Heart right ventricle (tissue), 16 donors: ENCODE data around the gene WNT5B. TPM values are rescaled to one million over a fixed set of nuclear protein-coding genes. Genes with fewer than 3 reads are reported as not detected.
"Not testable (repeated sequence)": the region's sequence is repeated elsewhere in the genome, so short reads cannot be mapped to it uniquely, and the experiment has no call there.

ENCODE experiments used
- ATAC-seq, 8 donors: fragments of 200-7000 bp; cut with Tn5 transposase; one replicate each; pipeline ENCODE4 v1.9.1; 2020; ENCODE audit warnings: mild to moderate bottlenecking in 8 of 8, moderate library complexity in 8 of 8, moderate number of reproducible peaks in 1 of 8
- DNase-seq, 2 donors: peaks; one replicate each; pipeline ENCODE4 v3.0.0-alpha.2; 2020
- H3K27ac ChIP-seq, 10 donors: fragments of 200-600 bp; sonication (generic) in 2 of 10; one replicate each; pipeline versions ENCODE4 v1.5.0 to v1.8.0; 2020 to 2022; ENCODE audit warnings: mild to moderate bottlenecking in 3 of 10
- H3K27me3 ChIP-seq, 7 donors: fragments of 200-600 bp; one replicate each; pipeline ENCODE4 v1.8.0; 2021 to 2022; ENCODE audit warnings: mild to moderate bottlenecking in 2 of 7
- H3K36me3 ChIP-seq, 9 donors: fragments of 200-600 bp; sonication (generic) in 1 of 9; one replicate each; pipeline versions ENCODE4 v1.5.0 to v1.8.0; 2020 to 2022; ENCODE audit warnings: mild to moderate bottlenecking in 2 of 9
- H3K4me1 ChIP-seq, 9 donors: fragments of 200-600 bp; sonication (generic) in 1 of 9; one replicate each; pipeline versions ENCODE4 v1.5.0 to v1.8.0; 2020 to 2022; ENCODE audit warnings: mild to moderate bottlenecking in 4 of 9
- H3K4me3 ChIP-seq, 10 donors: fragments of 200-600 bp; sonication (generic) in 2 of 10; one replicate each; pipeline versions ENCODE4 v1.5.0 to v1.8.0; 2020 to 2022; ENCODE audit warnings: mild to moderate bottlenecking in 7 of 10, moderate library complexity in 2 of 10
- H3K9me3 ChIP-seq, 11 donors: fragments of 200-600 bp in 10 of 11; sonication (generic) in 2 of 11; one replicate each; pipeline versions ENCODE4 v1.5.0 to v1.8.0; 2013 to 2022; ENCODE audit warnings: mild to moderate bottlenecking in 2 of 11, control low read depth in 1 of 11, moderate library complexity in 1 of 11
- CTCF ChIP-seq, 9 donors: fragments of 200-600 bp; sonication (generic) in 2 of 9; IDR thresholded peaks; one replicate each; pipeline versions ENCODE4 v1.5.0 to v1.8.0; 2021 to 2022; ENCODE audit warnings: antibody characterized with exemption in 9 of 9, mild to moderate bottlenecking in 5 of 9, moderate library complexity in 1 of 9
- WGBS, 2 donors: extraction: QIAGEN DNeasy Blood & Tissue Kit; methylation state at CpG; one replicate each; pipeline ENCODE4 v1.1.7; 2013; ENCODE audit warnings: inconsistent platforms in 1 of 2; 5-methylcytosine and 5-hydroxymethylcytosine counted together
- intact Hi-C, 10 donors: fragments of 100-400 bp; cut with DNase I; formaldehyde crosslinking; loops; one replicate each; pipeline versions ENCODE4 v1.11.1 to v1.14.2; 2022
- polyA plus RNA-seq, 2 donors: library from polyadenylated mRNA; stranded (reverse); fragments of 200-250 nt; gene quantifications; one replicate each; pipeline ENCODE4 v1.2.3, GENCODE V29; 2013
- total RNA-seq, 10 donors: library from RNA; stranded (reverse); fragmentation: NEBNext Ultra II Directional in 3 of 10; extraction: Animal tissue kit (Norgen Biotek cat#: 25700) in 3 of 10; gene quantifications; one replicate each; pipeline versions ENCODE4 v1.2.1 to v1.2.4, GENCODE V29; 2021 to 2023
- donor health status: Arrhythmogenic right ventricular cardiomyopathy.
- donor health status: ischemic (EF 13 %, LVEDD 7.1; RV severe dilation, severe dysfunction).
- donor health status: healthy with polysubstance abuse.
- donor health status: DM: no; HTN: yes; CAD: no.
- donor health status: DM: no; HTN: no; CAD: no.
- donor health status: ischemic (EF 25% LVEDD 6.9; RV normal size, moderate dysfunction).
- donor health status: ischemic (EF 25% LVEDD 5.7; RV mildly dilated, moderate dysfunction).
- donor health status: healthy.
- donor health status: DM: yes; HTN: yes; CAD: no.
- donor health status: Ischemic cardiomyopathy.
- donor health status: ischemic (EF 35%, LVEDD 5.7; RV mildly dilated, moderate dysfunction).
- donor health status: nonischemic (EF 11% LVEDD 7.7; RV severe dilation, severe dysfunction).
- donor health status: DM: yes; HTN: yes; CAD: no.
- donor health status: PGD.
- donor health status: ischemic (EF 29% LVEDD 5.4; RV normal size, mild dysfunction).
- donor health status: nonischemic (EF 23%, LVEDD 6.1; RV moderate dilation, normal function).

WNT5B gene
- total and polyA plus RNA-seq, 12 donors, result 0.34 to 2.5 (median 1.6) TPM

- ATAC-seq (no peak), DNase-seq (no peak)
- peak overlapping the region in 9 of 10 donors; percentile 70 to 96 (median 84) for H3K4me3 ChIP-seq
- H3K4me1 ChIP-seq, result peaks cover 6 to 54% (median 34%) of the 10 kb centered on the region in 9 donors
- H3K9me3 ChIP-seq, result no peaks in the 10 kb centered on the region
- H3K36me3 ChIP-seq, result peaks cover 0 to 13% (median 0%) of the 10 kb centered on the region in 9 donors
- intact Hi-C loops, result loop anchor here in 2 of 10 donors (5.0 kb wide), 2 partner anchors 35 to 80 kb away; no protein-coding TSS in a partner anchor
- no peak for TF ChIP-seq CTCF (IDR thresholded peaks at IDR 0.05)
- H3K27ac ChIP-seq, result peak overlapping the region in 1 of 10 donors; percentile 97
- no peaks in the 10 kb centered on the region for H3K27me3 ChIP-seq
- 31 to 42% methylated on average over 4 of the region's 4 CpGs for WGBS, 2 donors
These were observed 63.2 kb downstream of the WNT5B start for GRCh38 chr12:1692226-1692625.

- no peak for TF ChIP-seq CTCF (IDR thresholded peaks at IDR 0.05)
- WGBS, 2 donors, result 90 to 93% methylated on average over 15 of the region's 15 CpGs
- peak overlapping the region in 2 of 10 donors; percentile 81 to 95 for H3K4me3 ChIP-seq
- H3K4me1 ChIP-seq, result peaks cover 9 to 61% (median 40%) of the 10 kb centered on the region in 9 donors
- no peaks in the 10 kb centered on the region for H3K9me3 ChIP-seq
- H3K27me3 ChIP-seq, result no peaks in the 10 kb centered on the region
- H3K27ac ChIP-seq, result no peak overlapping the region
- intact Hi-C loops, result loop anchor here in 2 of 10 donors (5.0 kb wide), 2 partner anchors 36 to 79 kb away; no protein-coding TSS in a partner anchor
- DNase-seq, result no peak
- H3K36me3 ChIP-seq, result peaks cover 0 to 13% (median 0%) of the 10 kb centered on the region in 9 donors
- no peak for ATAC-seq
These were observed 64.0 kb downstream of the WNT5B start for GRCh38 chr12:1692895-1693610.

- not testable (repeated sequence) for H3K27ac ChIP-seq, H3K9me3 ChIP-seq, H3K4me3 ChIP-seq, H3K27me3 ChIP-seq, DNase-seq, ATAC-seq
- intact Hi-C loops, result loop anchor here in 1 of 10 donors (5.0 kb wide), 1 partner anchor 87 kb away; no protein-coding TSS in a partner anchor
- 97 to 98% methylated on average over 8 of the region's 8 CpGs for WGBS, 2 donors
- H3K36me3 ChIP-seq, result peaks cover 0 to 13% (median 0%) of the 10 kb centered on the region in 9 donors
- H3K4me1 ChIP-seq, result peaks cover 9 to 65% (median 37%) of the 10 kb centered on the region in 9 donors
These were observed 66.1 kb downstream of the WNT5B start for GRCh38 chr12:1695097-1695496.

- no peak overlapping the region for H3K27ac ChIP-seq
- ATAC-seq, result no peak
- peaks cover 0 to 13% (median 0%) of the 10 kb centered on the region in 9 donors for H3K36me3 ChIP-seq
- DNase-seq, result no peak
- TF ChIP-seq CTCF (IDR thresholded peaks at IDR 0.05), result no peak
- H3K27me3 ChIP-seq, result no peaks in the 10 kb centered on the region
- no peaks in the 10 kb centered on the region for H3K9me3 ChIP-seq
- 69 to 72% methylated on average over 8 of the region's 8 CpGs for WGBS, 2 donors
- peaks cover 9 to 61% (median 36%) of the 10 kb centered on the region in 9 donors for H3K4me1 ChIP-seq
- intact Hi-C loops, result loop anchor here in 1 of 10 donors (5.0 kb wide), 1 partner anchor 86 kb away; no protein-coding TSS in a partner anchor
- H3K4me3 ChIP-seq, result no peak overlapping the region
These were observed 67.0 kb downstream of the WNT5B start for GRCh38 chr12:1695886-1696670.
